ENCODE data around the gene ROR1.
"Not testable (repeated sequence)": the region's sequence is repeated elsewhere in the genome, so short reads cannot be mapped to it uniquely, and the experiment has no call there.

The ROR1 gene

DNA sequence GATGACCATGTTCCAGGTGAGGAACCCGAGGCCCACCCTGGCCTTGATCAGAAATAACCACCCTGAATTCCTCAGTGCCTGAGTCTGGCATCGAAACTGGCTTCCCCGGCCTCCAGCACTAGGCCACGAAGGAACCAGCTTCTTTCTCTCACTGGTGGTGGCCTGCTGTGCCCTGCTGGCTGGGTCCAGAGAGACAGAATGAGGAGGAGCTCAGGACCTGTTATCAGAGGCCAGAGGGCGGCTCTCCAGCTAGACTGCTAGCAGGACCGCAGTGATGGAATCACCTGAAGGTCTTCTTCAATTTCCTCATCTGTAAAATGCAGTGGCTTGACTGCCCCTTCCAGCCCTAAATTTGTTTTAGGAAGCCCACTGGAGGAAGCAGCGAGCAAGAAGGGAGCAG lies 20.5 kb downstream of the ROR1 start:
- no peak for DNase-seq (ENCODE audit: low read depth)

DNA sequence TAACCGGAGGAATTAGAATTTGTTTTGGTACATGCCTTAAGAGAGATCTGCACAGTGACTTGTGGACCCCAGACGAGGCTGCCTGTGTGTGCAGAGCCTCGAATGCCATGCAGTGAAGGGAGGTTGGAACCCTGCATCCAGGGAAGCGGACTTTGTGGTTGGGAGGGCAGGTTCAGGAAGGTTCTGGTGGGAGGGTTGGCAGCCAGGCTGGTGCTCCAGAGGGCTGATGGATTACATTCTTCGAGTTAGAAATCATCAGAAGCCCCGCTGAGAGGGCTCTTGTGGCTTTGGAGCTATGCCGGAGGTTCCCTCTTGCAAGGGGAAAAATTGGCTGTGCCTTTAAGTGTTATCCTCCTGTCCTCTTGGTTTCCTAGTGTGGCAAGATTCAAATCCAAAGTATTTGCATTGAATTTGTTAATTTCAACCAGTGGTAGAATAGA lies 21.1 kb downstream of the ROR1 start:
- no peak for DNase-seq (ENCODE audit: low read depth)

DNA sequence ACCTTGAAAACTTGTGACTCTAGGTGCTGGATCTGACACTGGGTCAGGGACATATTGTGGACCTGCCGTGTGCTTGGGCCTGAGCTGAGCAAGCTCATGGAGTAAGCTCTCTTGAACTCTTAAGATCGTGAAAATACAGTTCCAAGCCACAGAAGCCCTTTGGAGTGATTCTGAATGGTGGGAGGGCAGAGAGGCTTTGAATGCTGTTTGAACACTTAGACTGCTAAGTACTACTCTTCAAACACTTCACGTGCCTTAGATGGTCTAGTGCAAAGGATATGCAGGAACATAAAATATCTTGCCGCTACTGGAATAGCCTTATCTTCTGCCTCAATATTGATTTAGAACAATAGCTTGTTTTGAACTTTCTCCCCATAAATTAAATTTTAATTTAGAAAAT lies 21.6 kb downstream of the ROR1 start:
- DNase-seq (ENCODE audit: low read depth): no peak

DNA sequence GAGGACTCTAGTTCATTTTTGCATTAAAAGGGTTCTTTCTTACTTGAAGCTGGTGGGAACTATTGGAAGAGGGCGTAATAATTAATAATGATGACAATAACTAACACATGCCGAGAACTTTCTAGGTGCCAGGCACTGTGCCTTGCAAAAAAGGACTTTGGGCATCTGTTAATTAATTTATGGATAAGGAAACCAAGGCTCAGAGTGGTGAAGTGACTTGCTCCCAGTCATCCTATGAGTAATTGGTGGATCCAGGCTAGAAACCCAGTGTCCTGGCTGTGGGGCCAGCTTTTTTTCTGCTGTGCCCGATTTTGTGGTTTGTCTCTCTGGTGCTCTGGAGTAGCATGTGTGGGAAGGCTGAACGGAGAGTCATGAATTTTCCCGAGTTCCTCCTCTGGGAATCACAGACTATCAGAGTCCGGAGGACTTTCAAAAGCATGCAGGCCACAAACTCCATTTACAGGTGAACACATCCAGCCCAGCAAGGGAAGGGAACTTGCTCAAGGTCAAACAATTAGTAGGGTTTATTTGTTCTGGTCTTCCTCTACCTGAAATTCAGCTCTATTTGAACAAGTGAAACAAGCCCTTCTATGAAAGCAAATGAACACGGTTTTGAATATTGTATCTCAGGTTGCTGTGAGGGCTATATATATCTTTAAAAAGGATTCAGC lies 23.4 kb downstream of the ROR1 start:
- DNase-seq (ENCODE audit: low read depth): no peak

DNA sequence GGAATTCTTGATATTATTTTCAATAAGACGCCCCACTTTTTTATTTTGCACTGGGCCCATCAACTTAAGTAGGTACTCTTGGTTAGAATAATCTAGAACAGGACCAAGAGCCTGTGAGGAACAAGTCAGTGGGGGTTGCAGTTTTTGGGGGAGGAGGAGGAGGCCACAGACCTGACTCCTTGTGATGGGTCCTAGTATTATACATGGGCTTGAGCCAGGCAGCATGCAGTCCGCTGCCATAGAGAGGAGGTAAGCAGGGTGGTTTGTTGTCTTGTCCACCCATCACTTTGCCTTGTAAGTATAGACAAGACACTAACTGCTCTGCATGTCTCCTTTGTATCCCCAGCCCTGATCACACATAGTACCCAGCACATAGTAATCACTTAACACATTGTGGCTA lies 24.5 kb downstream of the ROR1 start:
- DNase-seq (ENCODE audit: low read depth): no peak

DNA sequence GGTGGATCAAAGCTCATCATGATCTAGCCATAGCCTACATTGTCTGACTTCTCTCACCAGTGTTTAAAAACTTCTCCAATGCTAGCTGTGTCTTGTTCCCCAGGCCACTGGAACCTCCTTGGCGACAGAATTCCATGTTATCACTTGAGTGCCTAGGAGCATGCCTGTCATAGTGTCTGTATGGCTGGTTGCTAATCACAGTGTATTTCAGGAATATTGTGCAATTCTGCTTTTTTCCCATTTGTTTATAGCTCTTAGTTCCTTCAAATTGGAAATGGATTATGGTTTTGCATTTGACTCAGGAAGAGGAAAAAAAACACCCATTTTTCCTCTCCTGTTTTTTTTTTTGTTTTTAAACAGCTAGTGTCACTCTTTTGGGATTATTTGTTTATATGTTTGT lies 25.5 kb downstream of the ROR1 start:
- no peak for DNase-seq (ENCODE audit: low read depth)

DNA sequence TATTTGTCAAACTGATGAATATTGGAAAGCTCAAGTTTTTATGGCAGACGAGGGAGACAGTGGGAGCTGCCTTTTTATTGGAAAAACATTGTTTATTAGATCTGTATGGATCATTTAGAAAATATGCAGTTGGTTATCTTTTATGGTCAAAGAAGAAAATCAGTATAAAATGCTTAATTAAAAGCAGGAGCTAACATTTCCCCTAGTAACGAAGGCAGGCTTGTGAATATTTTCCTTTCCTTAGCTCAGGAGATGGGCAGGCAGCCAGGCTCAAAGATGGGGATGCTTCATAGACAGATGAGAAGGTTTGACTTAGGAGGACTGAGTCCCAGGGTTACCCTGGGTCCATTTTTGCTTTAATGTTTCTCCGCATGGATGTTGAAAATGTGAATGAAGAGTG lies 26.0 kb downstream of the ROR1 start:
- DNase-seq (ENCODE audit: low read depth): no peak

DNA sequence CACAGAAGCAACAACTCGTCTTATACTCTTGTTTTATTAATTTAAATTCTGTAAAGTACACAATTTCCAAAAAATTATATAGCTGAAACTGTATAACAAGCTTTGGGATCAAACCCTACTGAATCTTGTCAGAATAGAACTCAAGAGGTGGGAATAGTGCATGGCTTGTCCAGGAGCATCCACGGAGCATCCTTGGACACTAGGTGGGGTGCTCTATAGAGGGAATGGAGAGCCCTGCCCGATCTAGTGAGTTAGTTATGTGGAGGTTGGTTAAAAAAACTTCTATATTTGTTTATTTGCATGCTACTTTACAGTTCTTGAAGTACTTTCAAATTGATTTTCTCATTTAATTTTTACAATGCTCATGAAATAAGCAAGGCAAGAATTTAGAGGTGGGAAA lies 28.3 kb downstream of the ROR1 start:
- DNase-seq (ENCODE audit: low read depth): no peak

DNA sequence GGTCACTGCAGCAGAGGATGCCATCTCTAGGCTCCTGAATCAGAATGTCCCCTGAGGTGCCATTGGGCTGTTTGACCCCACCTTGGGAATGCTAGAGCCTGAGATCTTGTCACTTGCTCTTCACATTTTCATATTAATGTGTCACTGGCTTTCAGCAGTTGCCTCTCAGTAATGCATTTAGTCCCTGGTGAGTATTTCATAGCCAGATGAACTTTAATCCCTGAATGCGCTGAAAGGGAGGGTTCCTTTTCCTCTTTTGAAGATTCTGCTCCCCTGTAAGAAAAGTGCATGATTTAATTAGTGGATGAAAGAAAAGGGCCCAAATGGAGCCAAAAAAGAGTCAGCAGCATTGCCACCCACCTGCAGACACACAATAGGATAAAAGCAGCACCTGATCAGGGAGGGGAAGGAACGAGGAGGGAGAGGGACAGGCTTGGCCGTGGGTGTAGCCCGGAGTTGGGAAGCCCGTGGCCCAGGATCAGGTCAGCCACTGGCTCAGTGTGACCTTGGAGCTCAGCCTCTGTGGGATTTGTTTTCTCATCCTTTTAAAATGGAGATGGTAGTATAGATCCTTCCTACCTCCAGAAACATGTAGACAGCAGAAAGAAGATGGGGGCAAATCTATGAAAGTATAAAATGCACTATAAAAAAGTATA lies 31.1 kb downstream of the ROR1 start:
- no peak for DNase-seq (ENCODE audit: low read depth)

DNA sequence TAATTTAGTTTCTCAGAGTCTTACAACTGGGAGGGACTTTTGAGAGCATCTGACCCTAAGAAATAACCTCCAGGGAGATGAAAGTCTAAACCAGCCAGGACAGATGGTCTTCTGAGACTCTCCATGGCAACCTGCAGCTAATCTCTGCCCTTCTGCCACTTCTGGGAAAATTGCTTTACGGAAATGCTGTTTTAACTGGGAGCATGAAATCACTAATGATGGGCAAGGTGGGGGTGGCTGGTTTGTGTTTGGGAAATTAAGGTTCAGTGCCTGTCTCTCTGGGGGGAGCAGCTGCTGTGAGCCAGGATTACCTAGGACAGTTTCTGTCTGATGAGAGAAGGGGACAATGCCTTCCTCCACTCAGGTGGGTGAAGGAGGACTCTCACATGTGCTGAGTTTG lies 33.2 kb downstream of the ROR1 start:
- DNase-seq (ENCODE audit: low read depth): no peak

DNA sequence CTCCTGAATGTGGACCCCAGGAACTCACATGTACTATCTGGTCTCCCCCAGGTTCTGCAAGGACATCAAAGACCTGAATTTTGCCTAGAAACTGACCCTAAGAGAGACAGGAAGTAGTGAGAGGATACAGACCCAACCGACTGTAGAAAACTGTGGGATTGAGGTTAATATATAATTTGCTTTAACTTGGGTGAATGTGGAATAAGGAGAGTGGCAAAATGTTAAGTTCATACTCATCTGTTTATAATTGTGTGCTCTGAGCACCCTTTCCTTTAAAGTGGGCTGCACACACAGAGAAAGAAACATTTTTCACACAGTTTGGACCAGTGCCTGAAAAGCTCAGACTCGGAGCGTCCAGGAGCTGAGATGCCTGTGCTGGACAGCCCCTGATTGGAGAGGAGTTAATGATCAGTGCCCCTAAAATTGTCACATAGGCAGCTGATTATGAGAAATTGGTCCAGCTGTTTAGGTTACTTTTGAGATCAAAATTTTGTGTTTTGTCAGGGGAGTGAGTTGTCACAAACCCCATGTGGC lies 37.2 kb downstream of the ROR1 start:
- DNase-seq (ENCODE audit: low read depth): no peak

DNA sequence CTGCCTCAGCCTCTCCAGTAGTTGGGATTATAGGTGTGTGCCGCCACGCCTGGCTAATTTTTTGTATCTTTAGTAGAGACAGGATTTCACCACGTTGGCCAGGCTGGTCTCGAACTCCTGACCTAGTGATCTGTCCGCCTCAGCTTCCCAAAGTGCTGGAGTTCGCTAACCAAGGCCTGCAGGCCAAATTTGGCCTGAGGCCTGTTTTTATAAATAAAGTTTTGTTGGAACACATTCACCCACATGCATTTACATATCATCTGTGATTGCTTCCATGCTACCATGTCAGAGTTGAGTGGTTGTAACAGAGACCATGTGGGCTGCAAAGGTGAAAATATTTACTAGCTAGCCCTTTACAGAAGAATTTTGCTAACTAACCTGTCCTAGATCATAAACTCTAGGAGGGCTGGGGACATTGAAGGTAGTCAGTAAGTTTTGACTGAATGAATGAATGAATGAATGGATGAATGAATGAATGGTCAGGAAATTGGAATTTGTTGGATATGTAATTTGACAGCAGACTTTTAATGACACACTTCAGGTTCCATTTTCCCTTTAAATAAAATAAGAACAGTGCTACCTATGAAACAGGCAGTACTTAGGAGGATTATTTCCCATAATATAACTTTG lies 38.4 kb downstream of the ROR1 start:
- no peak for DNase-seq (ENCODE audit: low read depth)

DNA sequence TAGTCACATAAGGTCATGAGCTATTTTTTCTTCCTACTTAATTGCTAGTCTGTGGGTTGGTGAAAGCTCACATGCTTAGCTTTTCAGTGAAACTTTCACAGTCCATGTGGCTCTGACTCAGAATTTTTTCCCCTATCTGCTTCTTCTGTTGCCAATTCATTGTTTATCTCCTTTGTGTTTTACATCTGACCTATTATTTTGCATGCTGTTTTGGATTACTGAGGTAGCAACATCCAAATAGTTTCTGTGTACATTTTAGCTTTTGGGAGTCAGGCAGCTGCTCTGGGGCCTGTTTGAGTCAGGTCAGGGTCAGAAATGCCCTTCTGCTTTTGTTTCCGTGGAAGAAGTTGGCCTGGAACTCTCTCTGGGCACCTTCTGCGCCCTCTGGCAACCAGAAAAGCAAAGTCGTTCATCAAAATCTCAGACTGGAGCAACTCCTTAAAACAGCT lies 40.0 kb downstream of the ROR1 start:
- no peak for DNase-seq (ENCODE audit: low read depth)

DNA sequence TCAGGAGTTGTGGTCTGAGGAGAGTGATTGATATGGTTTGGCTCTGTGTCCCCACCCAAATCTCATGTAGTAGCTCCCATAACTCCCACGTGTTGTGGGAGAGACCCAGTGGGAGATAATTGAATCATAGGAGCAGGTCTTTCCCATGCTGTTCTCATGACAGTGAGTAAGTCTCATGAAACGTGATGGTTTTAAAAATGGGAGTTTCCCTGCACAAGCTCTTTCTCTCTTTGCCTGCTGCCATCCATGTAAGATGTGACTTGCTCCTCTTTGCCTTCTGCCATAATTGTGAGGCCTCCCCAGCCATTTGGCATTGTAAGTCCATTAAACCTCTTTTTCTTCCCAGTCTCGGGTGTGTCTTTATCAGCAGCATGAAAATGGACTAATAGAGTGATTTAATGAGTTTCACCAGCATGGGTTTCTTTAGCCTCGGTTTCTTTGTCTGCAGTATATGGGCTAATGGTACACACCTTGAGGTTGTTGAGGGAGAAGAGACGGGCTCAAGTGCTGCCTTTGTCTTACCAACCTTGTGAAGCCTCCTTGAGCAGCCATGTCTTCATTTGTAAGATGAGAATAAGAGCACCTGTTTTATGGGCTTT lies 42.5 kb downstream of the ROR1 start:
- DNase-seq (ENCODE audit: low read depth): not testable (repeated sequence)

DNA sequence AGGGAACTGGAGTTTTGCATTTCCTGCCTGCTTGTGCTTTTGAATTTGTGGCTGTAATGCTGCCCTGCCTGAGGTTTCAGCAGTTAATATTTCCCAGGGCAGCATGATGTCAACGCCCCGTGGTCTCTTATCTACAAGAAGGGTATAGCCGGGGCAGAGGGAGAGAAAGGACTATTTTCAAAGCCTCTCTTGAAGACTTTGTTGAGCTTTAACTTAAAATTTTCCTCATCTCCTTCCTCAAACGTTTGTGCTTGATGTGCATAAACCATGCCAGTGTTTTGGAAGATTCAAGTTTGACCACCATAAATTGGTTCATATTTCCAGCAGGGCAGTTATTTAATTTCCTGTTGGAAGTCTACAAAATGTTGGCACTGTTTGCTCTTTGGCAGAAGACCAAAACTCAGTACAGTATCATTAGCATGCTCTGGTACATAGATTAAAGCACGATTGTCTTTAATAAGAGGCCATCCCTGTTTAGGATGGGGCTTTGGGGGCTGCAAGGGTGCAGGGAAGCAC lies 43.4 kb downstream of the ROR1 start:
- DNase-seq (ENCODE audit: low read depth): no peak

DNA sequence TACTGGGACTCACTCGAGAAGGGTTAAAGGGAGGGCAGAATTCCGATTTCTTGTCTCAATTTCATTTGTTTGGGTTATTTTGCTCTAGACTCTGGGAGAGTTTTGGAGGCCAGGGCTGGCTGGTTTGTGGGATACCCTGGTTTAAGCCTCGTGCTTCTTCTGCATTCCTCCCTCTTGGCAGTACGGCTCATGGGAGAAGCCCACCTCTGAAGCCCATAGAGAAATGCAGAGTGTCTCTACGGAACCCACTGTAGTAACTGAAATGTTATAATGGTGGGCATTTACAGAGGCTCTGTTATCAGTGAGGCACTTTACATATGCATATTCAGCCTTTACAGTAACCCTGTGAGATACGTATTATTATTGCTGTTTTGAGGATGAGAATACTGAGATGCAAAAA lies 43.9 kb downstream of the ROR1 start:
- no peak for DNase-seq (ENCODE audit: low read depth)

DNA sequence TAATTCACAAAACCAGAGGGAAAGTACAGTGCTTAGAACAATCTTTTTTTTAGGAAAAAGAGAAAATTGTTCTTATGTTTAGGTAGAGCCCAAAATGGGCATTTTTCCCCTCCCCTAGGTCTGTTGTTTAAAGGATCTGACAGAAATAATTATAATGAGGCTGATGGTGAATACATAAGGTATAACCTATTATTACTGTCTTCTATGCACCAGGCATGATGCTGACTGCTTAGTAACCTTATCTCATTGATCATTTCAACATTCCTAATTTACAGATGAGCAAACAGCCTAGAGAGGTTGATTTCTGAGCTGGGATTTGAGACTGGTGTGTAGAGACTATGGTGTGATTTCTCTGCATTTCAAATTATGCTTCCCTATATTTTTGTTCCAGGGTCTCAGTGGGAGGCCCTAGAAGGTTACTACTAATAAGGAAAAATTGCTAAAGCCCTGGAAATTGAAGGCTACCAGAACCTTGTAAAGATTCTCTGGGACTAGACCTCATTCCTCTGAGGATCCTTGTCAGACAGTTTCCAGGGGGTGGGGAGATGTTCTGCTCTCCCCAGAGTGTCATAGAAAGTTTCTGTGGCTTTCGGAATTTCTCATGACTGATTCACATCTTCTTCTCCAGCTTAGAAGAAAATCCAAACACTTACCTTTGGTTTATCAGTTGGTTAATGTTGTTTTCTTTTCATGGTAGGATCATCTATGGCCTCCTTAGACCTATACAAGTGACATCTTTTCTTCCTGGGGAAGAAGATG lies 44.9 kb downstream of the ROR1 start:
- no peak for DNase-seq (ENCODE audit: low read depth)

DNA sequence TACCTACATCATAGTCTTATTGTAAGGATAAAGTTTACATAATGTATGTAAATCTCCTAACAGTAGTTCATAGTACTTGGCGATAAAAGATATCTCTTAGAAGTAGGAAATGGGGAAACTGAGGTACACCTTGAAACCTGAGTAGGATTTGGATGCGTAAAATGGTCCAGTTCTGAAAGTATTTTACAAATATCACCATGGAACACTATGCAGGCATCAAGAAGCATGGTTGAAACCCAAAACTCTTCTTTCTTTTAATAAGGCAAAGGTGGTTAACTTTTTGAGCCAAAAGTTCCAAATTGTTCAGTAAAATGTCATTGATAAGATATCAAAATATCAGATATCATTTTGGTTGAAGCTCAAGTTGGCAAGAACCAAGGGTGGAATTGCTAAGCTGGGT lies 46.0 kb downstream of the ROR1 start:
- no peak for DNase-seq (ENCODE audit: low read depth)

DNA sequence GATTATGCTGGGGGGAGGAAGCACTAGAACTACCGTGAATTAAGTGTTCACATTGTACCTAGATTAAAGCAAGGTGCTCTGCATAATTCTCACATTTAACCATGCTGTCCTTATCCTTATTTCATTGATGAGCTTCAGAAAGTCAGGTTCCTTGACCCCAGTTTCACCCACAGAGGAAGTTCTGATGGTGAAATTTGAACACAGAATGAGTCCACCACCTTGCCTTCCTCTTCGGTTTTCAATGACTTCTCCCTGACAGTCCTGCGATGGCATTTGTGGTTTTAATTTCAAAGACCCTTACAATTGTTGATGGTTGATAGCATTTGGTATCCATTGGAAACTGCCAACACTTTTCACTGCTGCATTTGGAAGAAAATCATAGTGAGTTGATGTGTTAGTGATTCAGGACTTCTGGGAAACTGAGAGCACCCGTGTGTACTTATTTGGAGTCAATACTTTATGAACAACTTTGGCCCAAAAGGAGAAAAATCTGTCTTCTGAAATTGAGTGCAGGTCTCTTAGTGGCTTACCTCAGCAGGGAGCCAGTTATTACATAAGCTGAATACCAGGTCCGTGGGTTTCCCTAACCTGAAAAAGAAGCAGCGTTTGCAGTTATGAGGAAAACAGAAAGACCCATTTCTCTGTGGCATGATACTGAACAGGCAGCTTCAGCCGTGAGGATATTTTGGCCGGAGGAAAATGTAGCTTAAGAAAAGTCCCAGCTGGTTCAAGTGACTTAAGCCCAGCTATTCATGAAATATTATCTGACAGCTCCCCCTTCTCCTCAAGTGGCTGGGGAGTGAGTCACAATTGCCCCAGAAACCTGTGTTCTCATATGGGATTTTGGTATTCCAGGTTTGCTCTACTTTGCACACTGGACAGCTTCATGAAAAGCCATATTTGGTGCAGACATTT lies 47.5 kb downstream of the ROR1 start:
- DNase-seq (ENCODE audit: low read depth): no peak

DNA sequence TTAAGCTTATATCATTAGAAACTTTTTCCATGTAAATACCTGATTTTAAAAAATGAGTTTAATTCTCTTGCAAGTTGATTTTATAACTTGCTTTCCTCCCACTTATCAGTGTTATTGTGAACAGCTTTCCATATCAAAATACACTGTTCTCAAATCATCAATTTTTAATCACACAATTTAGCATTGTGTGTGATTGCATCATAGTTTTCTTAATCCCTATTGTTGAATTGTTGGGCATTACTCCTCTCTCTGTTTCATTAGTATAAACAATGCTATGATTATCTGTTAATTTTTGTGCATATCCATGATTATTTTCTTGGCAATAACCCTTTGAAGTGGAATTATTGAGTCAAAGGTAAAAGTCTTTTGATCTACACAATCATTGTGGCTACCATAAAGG lies 48.7 kb downstream of the ROR1 start:
- no peak for DNase-seq (ENCODE audit: low read depth)

DNA sequence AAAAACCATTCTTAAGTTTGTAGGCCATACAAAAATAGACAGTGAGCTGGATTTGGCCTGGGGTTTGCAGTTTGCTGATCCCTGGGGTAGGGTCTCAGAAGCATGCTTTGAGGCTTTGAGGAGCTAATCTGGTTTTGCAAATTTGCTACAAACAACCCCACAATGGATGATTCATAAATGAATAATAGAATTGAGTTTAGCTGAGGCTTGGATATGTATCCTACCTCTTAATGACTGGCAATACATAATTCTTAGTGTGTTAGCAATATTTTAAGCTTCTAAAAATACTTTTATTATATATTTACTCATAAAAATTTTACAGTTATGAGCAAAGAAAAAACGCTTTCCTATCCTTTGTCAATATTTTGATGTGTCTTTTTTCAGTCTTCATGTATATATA lies 50.6 kb downstream of the ROR1 start:
- DNase-seq (ENCODE audit: low read depth): no peak

Measured in T follicular helper cell (primary cell).